Right ventricle myocardium superior (tissue), 1 donor: ENCODE results near the gene TP53I11. TPM values are rescaled to one million over a fixed set of nuclear protein-coding genes. Genes with fewer than 3 reads are reported as not detected.

Experiments used
- ATAC-seq: fragments of 200-7000 bp; cut with Tn5 transposase; one replicate; pipeline ENCODE4 v1.9.1; 2020; ENCODE audit warnings: mild to moderate bottlenecking; ENCODE audit not compliant: poor library complexity
- DNase-seq: peaks from one replicate; pipeline ENCODE4 v3.0.0-alpha.2; 2020
- intact Hi-C: fragments of 100-400 bp; cut with DNase I; formaldehyde crosslinking; loops from one replicate; pipeline ENCODE4 v1.11.2; 2022
- total RNA-seq: library from RNA; stranded (reverse); fragmentation: NEBNext Ultra II Directional; extraction: Animal tissue kit (Norgen Biotek cat#: 25700); gene quantifications from one replicate; pipeline ENCODE4 v1.2.1, GENCODE V29; 2021
- donor health status: DM: no; HTN: yes; CAD: no; lungs with severe emphysema.

Gene TP53I11
- total RNA-seq, 1 donor from 2014 or later: 47.4 TPM

- ATAC-seq (no peak), DNase-seq (no peak)
- intact Hi-C loops: no loop called here
Measured at GRCh38 chr11:44906649-44907048, 44.0 kb downstream of the TP53I11 start.

- ATAC-seq: no peak
- intact Hi-C loops: no loop called here
- no peak for DNase-seq
Measured at GRCh38 chr11:44905131-44905866, 45.4 kb downstream of the TP53I11 start.

- ATAC-seq (no peak), DNase-seq (no peak)
- intact Hi-C loops: no loop called here
Measured at GRCh38 chr11:44904261-44905020, 46.2 kb downstream of the TP53I11 start.

GRCh38 chr11:44903518-44903917 is 47.2 kb downstream of the TP53I11 start:
- ATAC-seq (no peak), DNase-seq (no peak)
- intact Hi-C loops: no loop called here

- intact Hi-C loops: no loop called here
- DNase-seq: no peak
- ATAC-seq: no peak
Measured at GRCh38 chr11:44903035-44903434, 47.6 kb downstream of the TP53I11 start.

- DNase-seq (no peak), ATAC-seq (no peak)
- intact Hi-C loops: no loop called here
Measured at GRCh38 chr11:44901786-44902185, 48.9 kb downstream of the TP53I11 start.

- ATAC-seq: no peak
- intact Hi-C loops: no loop called here
- DNase-seq: no peak
Measured at GRCh38 chr11:44901120-44901633, 49.5 kb downstream of the TP53I11 start.

- DNase-seq: no peak
- intact Hi-C loops: loop anchor here (5.0 kb wide), 1 partner anchor 278 kb away; no protein-coding TSS in a partner anchor
- no peak for ATAC-seq
Measured at GRCh38 chr11:44899959-44900358, 50.7 kb downstream of the TP53I11 start.

- intact Hi-C loops: loop anchor here (5.0 kb wide), 1 partner anchor 167 kb away; the partner anchor contains the start of gene TSPAN18
- ATAC-seq: peak; percentile 93
- peak; percentile 80 for DNase-seq
Measured at GRCh38 chr11:44893846-44894617, 56.7 kb downstream of the TP53I11 start.

GRCh38 chr11:44893308-44893822 is 57.3 kb downstream of the TP53I11 start:
- DNase-seq (no peak), ATAC-seq (peak; percentile 46)
- intact Hi-C loops: loop anchor here (5.0 kb wide), 1 partner anchor 166 kb away; the partner anchor contains the start of gene TSPAN18

GRCh38 chr11:44892843-44893242 is 57.8 kb downstream of the TP53I11 start:
- no peak for ATAC-seq
- DNase-seq: no peak
- intact Hi-C loops: loop anchor here (5.0 kb wide), 1 partner anchor 166 kb away; the partner anchor contains the start of gene TSPAN18

GRCh38 chr11:44889266-44889665 is 61.4 kb downstream of the TP53I11 start:
- ATAC-seq (no peak), DNase-seq (no peak)
- intact Hi-C loops: no loop called here

- ATAC-seq: no peak
- intact Hi-C loops: no loop called here
- DNase-seq: no peak
Measured at GRCh38 chr11:44887636-44888035, 63.0 kb downstream of the TP53I11 start.

GRCh38 chr11:44886790-44887140 is 63.9 kb downstream of the TP53I11 start:
- ATAC-seq (no peak), DNase-seq (no peak)
- intact Hi-C loops: no loop called here

- DNase-seq: no peak
- ATAC-seq: no peak
- intact Hi-C loops: no loop called here
Measured at GRCh38 chr11:44885919-44886789, 64.5 kb downstream of the TP53I11 start.

GRCh38 chr11:44885065-44885810 is 65.4 kb downstream of the TP53I11 start:
- ATAC-seq (no peak), DNase-seq (no peak)
- intact Hi-C loops: no loop called here

- ATAC-seq: no peak
- intact Hi-C loops: no loop called here
Measured at GRCh38 chr11:44884056-44884455, 66.6 kb downstream of the TP53I11 start.

More at GRCh38 chr11:44884056-44884455, 66.6 kb downstream of the TP53I11 start:
- no peak for DNase-seq
